HG03460 (cell line): Measurements from ENCODE around the gene HNRNPK.

Experiments used
- ATAC-seq: cut with Tn5 transposase; IDR thresholded peaks from one replicate; pipeline ENCODE4 v1.9.1; 2021; ENCODE audit not compliant: unreplicated experiment

Gene HNRNPK

DNA sequence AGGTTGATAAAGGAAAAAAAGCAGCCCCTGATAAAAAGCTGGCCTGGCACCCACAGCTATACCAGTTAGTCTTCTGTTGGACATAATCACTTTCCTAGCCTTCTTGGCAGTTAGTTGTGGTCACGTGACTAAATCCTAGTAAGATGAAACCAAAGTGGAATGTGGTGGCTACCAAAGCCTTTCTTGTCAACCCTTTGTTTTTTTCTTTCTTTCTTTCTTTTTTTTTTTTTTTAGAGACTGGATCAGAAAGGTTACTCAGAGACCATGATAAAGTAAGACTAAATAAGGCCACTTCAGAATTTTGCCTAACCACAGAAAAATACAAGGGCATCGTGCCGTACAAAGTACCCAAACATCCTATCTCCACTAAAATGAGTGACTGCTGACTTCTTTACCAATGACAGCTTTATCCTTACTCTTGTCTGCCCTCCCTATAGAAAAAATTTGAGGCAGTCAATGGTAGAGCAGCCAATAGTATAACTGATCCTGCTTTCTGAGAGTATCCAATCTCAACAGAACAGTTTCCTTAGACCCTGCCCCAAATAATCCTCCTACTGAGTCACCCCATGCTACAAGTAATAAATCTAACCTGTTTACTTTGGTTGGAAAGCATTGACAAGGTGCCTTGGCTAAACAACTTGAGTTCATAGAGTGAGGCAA is 44.6 kb downstream of the HNRNPK start:
- no peak for ATAC-seq

DNA sequence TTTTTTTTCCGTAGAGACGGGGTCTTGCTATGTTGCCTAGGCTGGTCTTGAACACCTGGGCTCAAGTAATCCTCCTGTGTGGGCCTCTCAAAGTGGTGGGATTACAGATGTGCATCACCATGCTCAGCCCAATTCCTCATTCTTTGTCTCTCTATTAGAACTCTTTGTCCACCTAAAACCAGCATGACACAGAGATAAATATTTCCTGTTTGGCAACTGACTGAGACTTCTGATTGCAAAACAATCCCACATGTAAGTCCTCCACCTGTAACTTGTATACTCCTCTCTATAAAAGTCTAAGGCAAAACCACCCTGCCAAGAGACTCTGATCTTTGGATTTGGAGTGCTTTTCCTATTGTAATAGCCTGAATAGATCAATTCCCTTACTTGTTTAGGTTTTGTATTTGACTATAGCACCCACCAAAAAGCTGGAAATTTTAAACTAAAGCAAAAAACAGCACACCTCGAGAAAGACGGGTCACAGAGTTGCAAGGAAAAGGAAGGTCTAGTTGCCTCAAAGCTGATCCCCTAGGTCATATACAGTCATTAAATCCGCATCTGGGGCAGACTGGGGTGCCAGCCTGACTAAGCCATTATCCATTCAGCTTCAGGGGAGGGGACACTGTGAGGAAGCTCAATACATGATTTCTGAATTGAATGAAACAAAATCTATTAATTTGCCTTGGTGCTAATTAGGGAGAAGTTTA is 45.3 kb downstream of the HNRNPK start:
- no peak for ATAC-seq

DNA sequence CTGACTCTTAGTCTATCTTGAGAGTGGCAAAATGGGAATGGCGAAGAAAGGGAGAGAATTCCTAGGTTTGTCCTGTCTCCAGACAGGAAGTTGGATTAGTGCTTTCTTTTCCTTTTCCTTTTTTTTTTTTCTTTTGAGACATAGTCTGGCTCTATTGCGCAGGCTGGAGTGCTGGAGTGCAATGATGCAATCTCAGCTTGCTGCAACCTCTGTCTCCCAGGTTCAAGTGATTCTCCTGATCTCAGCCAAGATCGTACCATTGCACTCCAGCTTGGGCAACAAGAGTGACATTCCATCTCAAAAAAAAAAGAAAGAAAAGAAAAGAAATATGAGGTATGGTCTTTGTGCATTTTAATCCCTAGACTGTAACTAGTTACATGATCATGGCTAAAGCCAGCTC is 46.2 kb downstream of the HNRNPK start:
- ATAC-seq = no peak

DNA sequence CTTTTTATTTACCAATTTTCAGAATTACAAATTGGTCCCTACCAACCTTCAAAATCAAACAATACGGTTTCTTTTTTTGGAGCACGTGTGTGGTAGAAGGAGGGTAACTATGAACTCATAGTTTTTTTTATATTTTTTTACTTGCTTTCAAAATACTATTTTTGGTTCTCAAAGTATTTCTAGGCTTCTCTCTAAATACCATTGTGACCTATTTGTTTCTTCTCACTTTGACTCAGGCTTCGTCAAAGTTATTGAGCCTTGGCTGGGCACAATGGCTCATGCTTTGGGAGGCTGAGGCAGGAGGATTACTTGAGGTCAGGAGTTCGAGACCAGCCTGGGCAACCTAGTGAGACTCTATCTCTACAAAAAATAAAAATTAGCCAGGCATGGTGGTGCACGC is 47.2 kb downstream of the HNRNPK start:
- ATAC-seq = no peak

DNA sequence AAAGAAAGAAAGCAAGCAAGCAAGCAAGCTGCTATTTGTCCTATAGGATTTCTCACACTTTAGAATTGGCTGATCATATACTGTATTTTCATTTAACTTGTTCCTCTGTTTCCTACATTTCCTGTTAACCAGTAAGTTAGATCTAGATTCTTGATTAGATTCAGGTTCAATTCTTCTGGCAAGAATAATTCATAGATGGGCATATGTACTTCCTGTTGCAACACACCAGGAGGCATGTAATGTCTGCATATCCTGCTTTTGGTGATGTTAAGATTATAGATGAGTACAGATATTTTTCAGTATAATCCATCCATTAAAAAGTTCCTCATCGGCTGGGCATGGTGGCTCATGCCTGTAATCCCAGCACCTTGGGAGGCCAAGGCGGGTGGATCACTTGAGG is 48.0 kb downstream of the HNRNPK start:
- ATAC-seq = no peak

DNA sequence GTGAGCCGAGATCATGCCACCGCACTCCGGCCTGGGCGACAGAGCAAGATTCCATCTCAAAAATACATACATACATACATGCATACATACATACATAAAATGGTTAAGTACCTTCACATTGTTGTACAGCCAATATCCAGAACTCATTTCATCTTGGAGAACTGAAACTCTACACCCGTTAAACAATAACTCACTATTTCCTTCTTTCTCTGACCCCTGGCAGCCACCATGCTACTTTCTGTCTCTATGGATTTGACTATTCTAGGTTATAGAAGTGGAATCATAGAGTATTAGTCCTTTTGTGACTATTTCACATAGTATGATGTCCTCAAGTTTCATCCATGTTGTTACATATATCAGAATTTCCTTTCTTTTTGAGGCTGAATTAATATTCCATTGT is 49.1 kb downstream of the HNRNPK start:
- no peak for ATAC-seq

DNA sequence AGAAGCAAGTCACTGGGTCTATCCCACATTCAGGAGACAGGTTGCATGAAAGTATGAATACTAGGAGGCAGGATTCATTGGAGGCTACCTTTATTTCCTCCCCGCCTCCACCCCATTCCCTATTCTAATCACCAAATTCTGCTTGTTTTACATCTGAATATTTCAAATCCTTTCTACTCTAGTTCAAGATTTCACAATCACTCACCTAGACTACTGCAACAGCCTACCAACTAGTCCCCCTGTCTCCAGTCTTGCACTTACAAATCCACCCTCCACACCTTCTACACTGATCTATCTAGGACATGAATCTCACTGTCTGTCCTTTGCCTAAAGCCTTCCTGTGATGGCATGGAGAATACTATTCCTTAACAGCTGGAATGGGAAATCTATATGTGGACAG is 52.4 kb downstream of the HNRNPK start:
- no peak for ATAC-seq

DNA sequence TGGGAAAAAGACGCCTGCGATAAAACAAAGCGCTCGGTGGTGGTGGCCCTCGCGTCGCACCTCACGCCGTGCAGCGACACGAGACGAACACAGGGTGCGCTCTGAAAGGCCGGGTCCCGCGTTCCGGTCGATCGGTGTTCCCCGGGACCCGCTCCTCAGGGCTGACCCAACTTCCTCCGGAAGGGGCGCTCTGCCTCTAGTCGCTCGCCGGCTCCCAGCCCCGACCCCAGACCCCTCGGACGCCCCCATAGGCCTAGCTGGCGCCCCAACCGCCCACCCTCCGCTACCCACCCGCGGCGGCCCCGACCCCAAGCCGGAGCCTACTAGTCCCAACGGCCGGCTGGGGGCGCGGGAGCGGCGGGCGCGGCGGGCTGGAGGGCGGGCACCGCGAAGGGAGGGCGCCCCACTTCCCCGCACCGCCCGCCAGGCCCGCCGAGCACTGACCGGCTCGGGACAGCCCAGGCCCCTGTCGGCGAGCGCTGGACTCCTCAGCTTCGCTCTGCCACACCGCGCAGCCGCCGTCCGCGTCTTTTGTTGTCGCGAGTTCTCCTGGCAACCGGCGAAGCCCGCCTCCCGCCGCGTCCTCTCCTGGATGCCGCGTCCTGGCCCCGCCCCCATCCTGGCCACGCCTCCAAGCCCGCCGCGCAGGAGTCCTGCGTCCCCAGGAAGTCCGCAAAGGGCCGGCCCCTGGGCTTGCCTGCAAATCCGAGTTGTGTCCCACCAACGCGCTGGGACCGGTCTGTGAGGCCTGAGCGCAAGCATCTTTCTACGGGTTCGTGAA is 58.9 kb downstream of the HNRNPK start, which contains the start of gene KIF27:
Gene KIF27 (minus strand): TSS at position 506 of the 781 bp plus-strand sequence. CDS start 5,841 bp downstream, outside the sequence.
- peak; percentile 95 for ATAC-seq

DNA sequence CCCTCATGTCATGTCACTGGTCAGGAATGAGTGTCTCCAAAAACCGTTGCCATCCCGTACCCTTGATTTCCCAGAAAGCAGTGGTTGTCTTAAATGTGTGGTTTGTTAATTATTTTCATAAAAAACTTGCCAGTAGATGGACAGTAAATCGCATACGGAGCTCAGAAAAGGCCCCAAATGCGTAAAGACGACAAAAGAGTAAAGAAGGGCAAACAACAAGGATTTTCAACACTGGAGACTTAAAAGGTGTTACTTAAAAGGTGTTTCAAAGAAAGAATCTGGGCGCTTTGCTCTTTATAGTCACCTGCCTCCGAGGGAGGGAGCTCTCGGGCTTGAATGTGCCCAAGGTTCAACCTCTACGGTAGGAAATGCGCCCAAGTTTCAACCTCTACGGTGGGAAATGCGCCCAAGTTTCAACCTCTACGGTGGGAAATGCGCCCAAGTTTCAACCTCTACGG is 59.5 kb downstream of the HNRNPK start:
- ATAC-seq = peak; percentile 24

DNA sequence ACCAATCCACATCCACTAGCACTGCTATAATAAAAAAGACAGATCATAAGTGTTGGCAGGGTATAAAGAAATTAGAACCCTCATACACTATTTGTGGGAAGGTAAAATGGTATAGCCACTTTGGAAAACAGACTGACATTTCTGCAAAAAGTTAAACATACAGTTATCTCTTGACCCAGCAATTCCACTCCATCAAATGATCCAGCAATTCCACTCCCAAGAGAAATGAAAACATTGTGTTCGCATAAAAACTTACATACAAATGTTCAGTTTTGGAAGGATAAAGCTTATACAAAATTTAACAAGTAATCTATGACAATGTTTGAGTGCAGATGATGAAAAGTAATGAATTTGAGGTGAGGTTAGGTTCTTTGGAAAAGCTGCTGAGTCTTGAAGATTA is 60.9 kb downstream of the HNRNPK start:
- no peak for ATAC-seq
